Measurements from ENCODE around the gene SLC19A1.

Gene SLC19A1

GRCh38 chr21:45558044-45558721, 15.9 kb upstream of the SLC19A1 start:
- DNase-seq (ENCODE audit: low read depth): no peak

- DNase-seq (ENCODE audit: low read depth): no peak
These were observed 15.4 kb upstream of the SLC19A1 start for GRCh38 chr21:45557616-45558043.

- no peak for DNase-seq (ENCODE audit: low read depth)
These were observed 14.7 kb upstream of the SLC19A1 start for GRCh38 chr21:45556645-45557615.

GRCh38 chr21:45556302-45556644, 14.0 kb upstream of the SLC19A1 start:
- no peak for DNase-seq (ENCODE audit: low read depth)

- peak; percentile 40 for DNase-seq (ENCODE audit: low read depth)
These were observed 13.5 kb upstream of the SLC19A1 start for GRCh38 chr21:45555557-45556301.

- no peak for DNase-seq (ENCODE audit: low read depth)
These were observed 13.0 kb upstream of the SLC19A1 start for GRCh38 chr21:45555251-45555556.

- DNase-seq (ENCODE audit: low read depth): peak; percentile 78
These were observed 12.4 kb upstream of the SLC19A1 start for GRCh38 chr21:45554477-45555175.

GRCh38 chr21:45552696-45553391, 10.6 kb upstream of the SLC19A1 start:
- no peak for DNase-seq (ENCODE audit: low read depth)

GRCh38 chr21:45551783-45552695, 9.8 kb upstream of the SLC19A1 start:
- DNase-seq (ENCODE audit: low read depth): no peak

GRCh38 chr21:45551316-45551715, 9.1 kb upstream of the SLC19A1 start:
- peak; percentile 36 for DNase-seq (ENCODE audit: low read depth)

- DNase-seq (ENCODE audit: low read depth): no peak
These were observed 8.4 kb upstream of the SLC19A1 start for GRCh38 chr21:45550522-45551210.

- no peak for DNase-seq (ENCODE audit: low read depth)
These were observed 7.6 kb upstream of the SLC19A1 start for GRCh38 chr21:45549626-45550463.

GRCh38 chr21:45548711-45549491, 6.7 kb upstream of the SLC19A1 start:
- DNase-seq (ENCODE audit: low read depth): no peak

GRCh38 chr21:45547545-45547900, 5.3 kb upstream of the SLC19A1 start:
- no peak for DNase-seq (ENCODE audit: low read depth)

GRCh38 chr21:45546636-45547544, 4.7 kb upstream of the SLC19A1 start:
- no peak for DNase-seq (ENCODE audit: low read depth)

- no peak for DNase-seq (ENCODE audit: low read depth)
These were observed 3.7 kb upstream of the SLC19A1 start for GRCh38 chr21:45545691-45546531.
